GM23338 (cell line): ENCODE data around the gene EHBP1L1. TPM values are rescaled to one million over a fixed set of nuclear protein-coding genes. Genes with fewer than 3 reads are reported as not detected.

Experiments used
- ATAC-seq: fragments of 200-7000 bp; cut with Tn5 transposase; 3 replicates; pipeline ENCODE4 v1.9.1; 2020
- DNase-seq: peaks from one replicate; pipeline ENCODE4 v3.0.0-alpha.2; 2015; ENCODE audit warnings: low spot score
- H2AFZ ChIP-seq: fragments of 200-600 bp; sonication (generic); 2 replicates; pipeline ENCODE4 v1.8.0; 2016; ENCODE audit warnings: antibody characterized with exemption, mild to moderate bottlenecking, moderate library complexity
- H3F3A ChIP-seq: fragments of 200-600 bp; sonication (generic); replicated peaks from 2 replicates; pipeline ENCODE4 v1.8.0; 2017; ENCODE audit warnings: antibody characterized with exemption, mixed run types, low read depth
- H3K27ac ChIP-seq: fragments of 200-600 bp; sonication (generic); 2 replicates; pipeline ENCODE4 v1.6.1; 2016; ENCODE audit warnings: low read depth
- H3K27me3 ChIP-seq: fragments of 200-600 bp; sonication (generic); 2 replicates; pipeline ENCODE4 v1.8.0; 2016; ENCODE audit warnings: mild to moderate bottlenecking, mixed run types, moderate library complexity; ENCODE audit not compliant: insufficient read depth
- H3K36me3 ChIP-seq: fragments of 200-600 bp; sonication (generic); 2 replicates; pipeline ENCODE4 v1.8.0; 2016; ENCODE audit warnings: mild to moderate bottlenecking; ENCODE audit not compliant: insufficient read depth
- H3K4me1 ChIP-seq: fragments of 200-600 bp; sonication (generic); 2 replicates; pipeline ENCODE4 v1.8.0; 2016; ENCODE audit warnings: mild to moderate bottlenecking, moderate library complexity; ENCODE audit not compliant: insufficient read depth
- H3K4me2 ChIP-seq: fragments of 200-600 bp; sonication (generic); 2 replicates; pipeline ENCODE4 v1.7.1; 2017; ENCODE audit warnings: mixed run types
- H3K4me3 ChIP-seq: fragments of 200-600 bp; sonication (generic); 2 replicates; pipeline ENCODE4 v1.6.1; 2016; ENCODE audit warnings: mixed run types
- H3K79me2 ChIP-seq: fragments of 200-600 bp; sonication (generic); replicated peaks from 2 replicates; pipeline ENCODE4 v1.8.0; 2017; ENCODE audit warnings: mild to moderate bottlenecking; ENCODE audit not compliant: insufficient read depth
- H3K9me2 ChIP-seq: fragments of 200-600 bp; sonication (generic); 2 replicates; pipeline ENCODE4 v1.8.0; 2017; ENCODE audit not compliant: insufficient read depth
- H4K20me1 ChIP-seq: fragments of 200-600 bp; sonication (generic); replicated peaks from 2 replicates; pipeline ENCODE4 v1.8.0; 2017; ENCODE audit warnings: mild to moderate bottlenecking; ENCODE audit not compliant: insufficient read depth
- H3K27ac Mint-ChIP-seq: 2 replicates; pipeline ENCODE4 v1.8.0; 2020; ENCODE audit warnings: inconsistent platforms, mild to moderate bottlenecking, moderate library complexity, mixed read lengths
- H3K27me3 Mint-ChIP-seq: 3 replicates; pipeline ENCODE4 v1.8.0; 2022; ENCODE audit warnings: low read depth, mild to moderate bottlenecking, moderate library complexity, mixed read lengths, inconsistent platforms; ENCODE audit not compliant: insufficient read depth, poor library complexity
- H3K36me3 Mint-ChIP-seq: 3 replicates; pipeline ENCODE4 v1.8.0; 2021; ENCODE audit warnings: low read depth, mild to moderate bottlenecking, inconsistent platforms, moderate library complexity, mixed read lengths
- H3K4me1 Mint-ChIP-seq: 3 replicates; pipeline ENCODE4 v1.8.0; 2020; ENCODE audit warnings: mild to moderate bottlenecking, inconsistent platforms, mixed read lengths
- H3K4me3 Mint-ChIP-seq: 3 replicates; pipeline ENCODE4 v1.8.0; 2021; ENCODE audit warnings: moderate library complexity, mild to moderate bottlenecking, inconsistent platforms, mixed read lengths
- H3K9me3 Mint-ChIP-seq: 3 replicates; pipeline ENCODE4 v1.8.0; 2020; ENCODE audit warnings: moderate library complexity, mild to moderate bottlenecking, inconsistent platforms, mixed read lengths
- CREB1 ChIP-seq: fragments of 250-450 bp; sonication (Bioruptor Pico); IDR thresholded peaks from 2 replicates; pipeline ENCODE4 v1.5.0; 2020; ENCODE audit warnings: low read depth, mild to moderate bottlenecking, moderate library complexity
- EZH2phosphoT487 ChIP-seq: fragments of 200-600 bp; sonication (generic); IDR thresholded peaks from one replicate; pipeline ENCODE4 v1.8.1; 2018; ENCODE audit warnings: antibody characterized with exemption; ENCODE audit not compliant: unreplicated experiment
- JUNB ChIP-seq: IDR thresholded peaks from one replicate; pipeline ENCODE4 v1.6.1; 2016; ENCODE audit warnings: antibody characterized with exemption; ENCODE audit not compliant: unreplicated experiment
- NANOG ChIP-seq: IDR thresholded peaks from 2 replicates; pipeline ENCODE4 v1.6.1; 2016; ENCODE audit warnings: antibody characterized with exemption, borderline replicate concordance
- STAT1 ChIP-seq: IDR thresholded peaks from one replicate; pipeline ENCODE4 v1.6.1; 2016; ENCODE audit warnings: antibody characterized with exemption; ENCODE audit not compliant: unreplicated experiment
- ZNF114 ChIP-seq: fragments of 250-450 bp; sonication (Bioruptor Pico); IDR thresholded peaks from 2 replicates; pipeline ENCODE4 v1.5.0; 2020; ENCODE audit warnings: mild to moderate bottlenecking, moderate library complexity
- ZNF331 ChIP-seq: fragments of 250-450 bp; sonication (Bioruptor Pico); IDR thresholded peaks from 2 replicates; pipeline ENCODE4 v1.5.0; 2020; ENCODE audit warnings: low read depth, mild to moderate bottlenecking, moderate library complexity
- polyA plus RNA-seq: library from polyadenylated mRNA; unstranded; fragments of >200 nt; fragmentation: Nextera tagmentation; extraction: Ambion mirVana; gene quantifications from 2 replicates; pipeline ENCODE4 v1.2.1, GENCODE V29; 2016
- total RNA-seq: library from RNA; depleted of rRNA; stranded (reverse); fragments of >200 nt; shearing (Covaris generic); gene quantifications from 2 replicates; pipeline ENCODE4 v1.2.3, GENCODE V29; 2014
- TF ChIP-seq, protein P1 (sequence below): fragments of 250-450 bp; sonication (Bioruptor Pico); IDR thresholded peaks from 2 replicates; pipeline ENCODE4 v1.5.0; 2020; ENCODE audit warnings: mild to moderate bottlenecking, moderate library complexity
- TF ChIP-seq, protein P2 (sequence below): IDR thresholded peaks from one replicate; pipeline ENCODE4 v1.6.1; 2018; ENCODE audit warnings: antibody characterized with exemption; ENCODE audit not compliant: unreplicated experiment

Gene EHBP1L1
- total and polyA plus RNA-seq, 2 experiments from 2014 or later: 2.9 to 10.9 TPM

DNA sequence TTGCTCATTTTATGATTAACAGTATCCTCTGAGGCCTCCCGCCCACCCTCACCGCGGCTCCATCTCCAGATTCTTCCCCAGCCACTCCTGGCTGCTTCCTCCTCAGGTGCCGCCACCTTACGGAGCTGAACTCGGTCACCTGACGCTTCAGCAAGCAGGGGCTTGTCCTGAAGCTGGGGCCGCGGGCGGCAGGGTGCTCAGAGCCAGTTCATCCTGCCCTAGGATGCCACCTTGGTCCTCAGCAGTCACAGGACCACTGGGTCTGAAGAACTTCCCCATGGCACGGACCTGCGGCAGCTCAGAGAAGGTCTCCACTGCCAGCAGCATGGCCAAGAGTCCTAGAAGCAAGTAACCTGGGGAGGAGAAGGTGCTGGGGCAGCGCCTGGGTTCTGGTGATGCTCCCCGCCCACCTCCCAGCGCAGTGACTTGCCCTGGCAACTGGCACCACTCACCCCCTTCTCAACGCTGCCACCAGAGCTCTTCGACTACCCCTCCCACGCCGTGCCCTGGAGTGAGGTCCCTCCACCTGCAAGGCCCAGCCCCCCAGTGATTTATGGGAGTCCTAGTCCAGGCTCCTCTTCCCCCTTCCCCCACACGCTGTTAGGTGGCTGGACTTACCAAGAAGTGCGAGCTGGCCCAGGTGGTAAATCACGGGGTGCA is 17.1 kb downstream of the EHBP1L1 start:
- Histone ChIP-seq H2AFZ (peak overlapping the region; percentile 81), H3F3A (peaks cover 26% of the 10 kb centered on the region; the same call in 1 of the 2 replicates), H3K4me3 (peak overlapping the region; percentile 62), H3K4me2 (peak overlapping the region; percentile 87), H3K27me3 (peaks cover 46% of the 10 kb centered on the region), H3K79me2 (no peaks in the 10 kb centered on the region), H3K4me1 (peaks cover 13% of the 10 kb centered on the region; the same call in 1 of the 2 replicates), H3K36me3 (no peaks in the 10 kb centered on the region), H4K20me1 (no peaks in the 10 kb centered on the region), H3K9me2 (no peaks in the 10 kb centered on the region), H3K27ac (no peak overlapping the region)
- peaks cover 44% of the 10 kb centered on the region for H3K27me3 Mint-ChIP-seq
- H3K4me3 Mint-ChIP-seq: peak overlapping the region; percentile 66
- DNase-seq (no peak), ATAC-seq (0 out of 3 replicates have a peak, but pooled peaks have one; percentile 1)
- no peaks in the 10 kb centered on the region for H3K9me3 Mint-ChIP-seq
- H3K36me3 Mint-ChIP-seq: peaks cover 4% of the 10 kb centered on the region; the same call in 1 of the 3 replicates
- no peak overlapping the region for H3K27ac Mint-ChIP-seq
- peaks cover 16% of the 10 kb centered on the region for H3K4me1 Mint-ChIP-seq
- TF ChIP-seq ZNF114 (no peak), EZH2phosphoT487 (no peak), JUNB (no peak), NANOG (no peak), STAT1 (no peak), CREB1 (CRISPR knock-in tag) (no peak), ZNF331 (no peak)
- TF ChIP-seq, protein P1, sequence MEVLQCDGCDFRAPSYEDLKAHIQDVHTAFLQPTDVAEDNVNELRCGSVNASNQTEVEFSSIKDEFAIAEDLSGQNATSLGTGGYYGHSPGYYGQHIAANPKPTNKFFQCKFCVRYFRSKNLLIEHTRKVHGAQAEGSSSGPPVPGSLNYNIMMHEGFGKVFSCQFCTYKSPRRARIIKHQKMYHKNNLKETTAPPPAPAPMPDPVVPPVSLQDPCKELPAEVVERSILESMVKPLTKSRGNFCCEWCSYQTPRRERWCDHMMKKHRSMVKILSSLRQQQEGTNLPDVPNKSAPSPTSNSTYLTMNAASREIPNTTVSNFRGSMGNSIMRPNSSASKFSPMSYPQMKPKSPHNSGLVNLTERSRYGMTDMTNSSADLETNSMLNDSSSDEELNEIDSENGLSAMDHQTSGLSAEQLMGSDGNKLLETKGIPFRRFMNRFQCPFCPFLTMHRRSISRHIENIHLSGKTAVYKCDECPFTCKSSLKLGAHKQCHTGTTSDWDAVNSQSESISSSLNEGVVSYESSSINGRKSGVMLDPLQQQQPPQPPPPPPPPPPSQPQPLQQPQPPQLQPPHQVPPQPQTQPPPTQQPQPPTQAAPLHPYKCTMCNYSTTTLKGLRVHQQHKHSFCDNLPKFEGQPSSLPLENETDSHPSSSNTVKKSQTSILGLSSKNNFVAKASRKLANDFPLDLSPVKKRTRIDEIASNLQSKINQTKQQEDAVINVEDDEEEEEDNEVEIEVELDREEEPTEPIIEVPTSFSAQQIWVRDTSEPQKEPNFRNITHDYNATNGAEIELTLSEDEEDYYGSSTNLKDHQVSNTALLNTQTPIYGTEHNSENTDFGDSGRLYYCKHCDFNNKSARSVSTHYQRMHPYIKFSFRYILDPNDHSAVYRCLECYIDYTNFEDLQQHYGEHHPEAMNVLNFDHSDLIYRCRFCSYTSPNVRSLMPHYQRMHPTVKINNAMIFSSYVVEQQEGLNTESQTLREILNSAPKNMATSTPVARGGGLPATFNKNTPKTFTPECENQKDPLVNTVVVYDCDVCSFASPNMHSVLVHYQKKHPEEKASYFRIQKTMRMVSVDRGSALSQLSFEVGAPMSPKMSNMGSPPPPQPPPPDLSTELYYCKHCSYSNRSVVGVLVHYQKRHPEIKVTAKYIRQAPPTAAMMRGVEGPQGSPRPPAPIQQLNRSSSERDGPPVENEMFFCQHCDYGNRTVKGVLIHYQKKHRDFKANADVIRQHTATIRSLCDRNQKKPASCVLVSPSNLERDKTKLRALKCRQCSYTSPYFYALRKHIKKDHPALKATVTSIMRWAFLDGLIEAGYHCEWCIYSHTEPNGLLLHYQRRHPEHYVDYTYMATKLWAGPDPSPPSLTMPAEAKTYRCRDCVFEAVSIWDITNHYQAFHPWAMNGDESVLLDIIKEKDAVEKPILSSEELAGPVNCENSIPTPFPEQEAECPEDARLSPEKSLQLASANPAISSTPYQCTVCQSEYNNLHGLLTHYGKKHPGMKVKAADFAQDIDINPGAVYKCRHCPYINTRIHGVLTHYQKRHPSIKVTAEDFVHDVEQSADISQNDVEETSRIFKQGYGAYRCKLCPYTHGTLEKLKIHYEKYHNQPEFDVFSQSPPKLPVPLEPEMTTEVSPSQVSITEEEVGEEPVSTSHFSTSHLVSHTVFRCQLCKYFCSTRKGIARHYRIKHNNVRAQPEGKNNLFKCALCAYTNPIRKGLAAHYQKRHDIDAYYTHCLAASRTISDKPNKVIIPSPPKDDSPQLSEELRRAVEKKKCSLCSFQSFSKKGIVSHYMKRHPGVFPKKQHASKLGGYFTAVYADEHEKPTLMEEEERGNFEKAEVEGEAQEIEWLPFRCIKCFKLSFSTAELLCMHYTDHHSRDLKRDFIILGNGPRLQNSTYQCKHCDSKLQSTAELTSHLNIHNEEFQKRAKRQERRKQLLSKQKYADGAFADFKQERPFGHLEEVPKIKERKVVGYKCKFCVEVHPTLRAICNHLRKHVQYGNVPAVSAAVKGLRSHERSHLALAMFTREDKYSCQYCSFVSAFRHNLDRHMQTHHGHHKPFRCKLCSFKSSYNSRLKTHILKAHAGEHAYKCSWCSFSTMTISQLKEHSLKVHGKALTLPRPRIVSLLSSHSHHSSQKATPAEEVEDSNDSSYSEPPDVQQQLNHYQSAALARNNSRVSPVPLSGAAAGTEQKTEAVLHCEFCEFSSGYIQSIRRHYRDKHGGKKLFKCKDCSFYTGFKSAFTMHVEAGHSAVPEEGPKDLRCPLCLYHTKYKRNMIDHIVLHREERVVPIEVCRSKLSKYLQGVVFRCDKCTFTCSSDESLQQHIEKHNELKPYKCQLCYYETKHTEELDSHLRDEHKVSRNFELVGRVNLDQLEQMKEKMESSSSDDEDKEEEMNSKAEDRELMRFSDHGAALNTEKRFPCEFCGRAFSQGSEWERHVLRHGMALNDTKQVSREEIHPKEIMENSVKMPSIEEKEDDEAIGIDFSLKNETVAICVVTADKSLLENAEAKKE (CRISPR knock-in tag): no peak
- TF ChIP-seq, protein P2, sequence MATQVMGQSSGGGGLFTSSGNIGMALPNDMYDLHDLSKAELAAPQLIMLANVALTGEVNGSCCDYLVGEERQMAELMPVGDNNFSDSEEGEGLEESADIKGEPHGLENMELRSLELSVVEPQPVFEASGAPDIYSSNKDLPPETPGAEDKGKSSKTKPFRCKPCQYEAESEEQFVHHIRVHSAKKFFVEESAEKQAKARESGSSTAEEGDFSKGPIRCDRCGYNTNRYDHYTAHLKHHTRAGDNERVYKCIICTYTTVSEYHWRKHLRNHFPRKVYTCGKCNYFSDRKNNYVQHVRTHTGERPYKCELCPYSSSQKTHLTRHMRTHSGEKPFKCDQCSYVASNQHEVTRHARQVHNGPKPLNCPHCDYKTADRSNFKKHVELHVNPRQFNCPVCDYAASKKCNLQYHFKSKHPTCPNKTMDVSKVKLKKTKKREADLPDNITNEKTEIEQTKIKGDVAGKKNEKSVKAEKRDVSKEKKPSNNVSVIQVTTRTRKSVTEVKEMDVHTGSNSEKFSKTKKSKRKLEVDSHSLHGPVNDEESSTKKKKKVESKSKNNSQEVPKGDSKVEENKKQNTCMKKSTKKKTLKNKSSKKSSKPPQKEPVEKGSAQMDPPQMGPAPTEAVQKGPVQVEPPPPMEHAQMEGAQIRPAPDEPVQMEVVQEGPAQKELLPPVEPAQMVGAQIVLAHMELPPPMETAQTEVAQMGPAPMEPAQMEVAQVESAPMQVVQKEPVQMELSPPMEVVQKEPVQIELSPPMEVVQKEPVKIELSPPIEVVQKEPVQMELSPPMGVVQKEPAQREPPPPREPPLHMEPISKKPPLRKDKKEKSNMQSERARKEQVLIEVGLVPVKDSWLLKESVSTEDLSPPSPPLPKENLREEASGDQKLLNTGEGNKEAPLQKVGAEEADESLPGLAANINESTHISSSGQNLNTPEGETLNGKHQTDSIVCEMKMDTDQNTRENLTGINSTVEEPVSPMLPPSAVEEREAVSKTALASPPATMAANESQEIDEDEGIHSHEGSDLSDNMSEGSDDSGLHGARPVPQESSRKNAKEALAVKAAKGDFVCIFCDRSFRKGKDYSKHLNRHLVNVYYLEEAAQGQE: no peak
